Mucosa of descending colon (tissue), 3 donors: Measurements from ENCODE around the gene TSPAN31. TPM values are rescaled to one million over a fixed set of nuclear protein-coding genes. Genes with fewer than 3 reads are reported as not detected.

Source experiments
- ATAC-seq: fragments of 200-7000 bp; cut with Tn5 transposase; one replicate; pipeline ENCODE4 v1.9.1; 2020; ENCODE audit warnings: mild to moderate bottlenecking, moderate library complexity
- DNase-seq, 3 donors: peaks; one replicate each; pipeline ENCODE4 v3.0.0-alpha.2; 2020
- H3K36me3 ChIP-seq: fragments of 200-600 bp; one replicate; pipeline ENCODE4 v1.8.0; 2021; ENCODE audit warnings: low read depth, mild to moderate bottlenecking
- H3K4me1 ChIP-seq: fragments of 200-600 bp; one replicate; pipeline ENCODE4 v1.8.0; 2021; ENCODE audit warnings: low read depth, mild to moderate bottlenecking
- H3K4me3 ChIP-seq: fragments of 200-600 bp; one replicate; pipeline ENCODE4 v1.8.0; 2021; ENCODE audit warnings: mild to moderate bottlenecking
- H3K9me3 ChIP-seq: fragments of 200-600 bp; one replicate; pipeline ENCODE4 v1.8.0; 2021; ENCODE audit warnings: mild to moderate bottlenecking
- intact Hi-C, 2 donors: fragments of 100-400 bp; cut with DNase I in 1 of 2; cut with micrococcal nuclease in 1 of 2; formaldehyde crosslinking; loops; one replicate each; pipeline versions ENCODE4 v1.11.0 to v1.11.1; 2022; cut with DNase I, micrococcal nuclease
- total RNA-seq, 3 donors: library from RNA; stranded (reverse); fragmentation: NEBNext Ultra II Directional in 2 of 3; extraction: Animal tissue kit (Norgen Biotek cat#: 25700) in 2 of 3; gene quantifications; one replicate each; pipeline versions ENCODE4 v1.2.1 to v1.2.4, GENCODE V29; 2021 to 2023
- TF ChIP-seq, protein P1 (sequence below): fragments of 200-600 bp; IDR thresholded peaks from one replicate; pipeline ENCODE4 v1.8.0; 2022; ENCODE audit warnings: antibody characterized with exemption, mild to moderate bottlenecking
- donor health status: DM: no; HTN: no; CAD: no; lungs with moderate emphysema.
- donor health status: DM: no; HTN: no; CAD: no.
- donor health status: DM: no; HTN: yes; CAD: no.

The TSPAN31 gene
- total RNA-seq, 3 donors from 2014 or later = 29.2 to 39.8 (median 30.5) TPM

DNA sequence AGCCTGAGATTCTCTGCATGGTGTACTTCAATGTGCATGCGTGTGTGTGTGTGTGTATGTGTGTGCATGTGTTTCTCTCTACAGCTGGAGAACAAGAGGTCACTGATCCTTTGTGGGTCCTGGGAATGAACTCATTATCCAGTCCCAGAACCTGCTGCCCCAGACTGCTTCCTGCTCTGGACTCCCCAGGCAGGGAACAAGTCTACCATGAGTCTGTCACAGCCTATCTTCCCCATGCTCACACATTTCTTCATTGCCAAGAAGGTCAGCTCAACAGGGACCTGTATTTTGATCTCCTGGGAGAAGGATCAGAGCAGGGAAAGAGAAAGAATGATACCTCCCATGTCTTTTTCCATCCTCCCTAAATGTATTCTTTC is 3.4 kb upstream of the TSPAN31 start:
- H3K4me3 ChIP-seq = no peak overlapping the region
- intact Hi-C loops = no loop called here

DNA sequence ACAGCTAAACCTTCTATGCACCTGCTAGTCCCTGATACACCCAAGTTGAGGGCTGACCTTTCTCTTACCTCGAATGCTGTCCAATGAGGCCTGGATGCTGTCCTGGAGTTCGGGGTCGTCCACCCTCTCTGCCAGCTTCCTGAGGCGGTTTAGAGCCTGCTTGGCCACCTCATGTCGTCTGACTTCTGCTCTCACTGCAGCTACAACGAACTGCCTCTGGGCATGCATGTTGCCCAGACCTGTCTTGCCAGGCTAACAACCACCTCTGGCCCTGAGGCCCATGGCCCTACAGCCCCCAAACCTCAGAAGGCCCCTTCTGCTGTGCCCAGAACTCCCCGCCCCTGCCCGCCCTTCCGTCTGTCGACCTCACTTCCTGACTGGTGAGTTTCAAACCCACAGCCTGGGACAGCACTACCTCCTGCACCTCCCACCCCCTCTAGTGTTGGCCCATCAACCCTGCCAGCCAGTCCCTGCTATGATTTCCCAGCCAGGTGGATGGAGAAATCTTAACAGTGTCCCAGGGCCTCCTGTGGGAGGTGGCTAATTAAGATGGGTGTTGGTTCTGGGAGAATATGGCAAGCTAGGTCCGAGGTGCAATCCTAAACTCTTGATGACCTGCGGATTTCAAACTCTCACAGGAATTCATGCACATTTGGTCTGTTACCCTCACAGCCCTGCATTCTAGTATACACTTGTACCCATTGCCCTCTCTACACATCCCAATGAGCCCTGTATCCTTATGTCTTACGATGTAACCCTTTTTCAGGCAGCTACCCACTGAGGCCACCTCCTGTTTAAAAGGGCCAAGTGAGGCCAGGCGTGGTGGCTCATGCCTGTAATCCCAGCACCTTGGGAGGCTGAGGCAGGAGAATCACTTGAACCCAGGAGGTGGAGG is 2.7 kb upstream of the TSPAN31 start:
- peak; percentile 44 for ATAC-seq
- H3K36me3 ChIP-seq = no peaks in the 10 kb centered on the region
- intact Hi-C loops = no loop called here
- H3K9me3 ChIP-seq = no peaks in the 10 kb centered on the region
- DNase-seq = peak; percentile 60 to 83 (median 64)
- peaks cover 22% of the 10 kb centered on the region for H3K4me1 ChIP-seq
- H3K4me3 ChIP-seq = no peak overlapping the region
- TF ChIP-seq, protein P1, sequence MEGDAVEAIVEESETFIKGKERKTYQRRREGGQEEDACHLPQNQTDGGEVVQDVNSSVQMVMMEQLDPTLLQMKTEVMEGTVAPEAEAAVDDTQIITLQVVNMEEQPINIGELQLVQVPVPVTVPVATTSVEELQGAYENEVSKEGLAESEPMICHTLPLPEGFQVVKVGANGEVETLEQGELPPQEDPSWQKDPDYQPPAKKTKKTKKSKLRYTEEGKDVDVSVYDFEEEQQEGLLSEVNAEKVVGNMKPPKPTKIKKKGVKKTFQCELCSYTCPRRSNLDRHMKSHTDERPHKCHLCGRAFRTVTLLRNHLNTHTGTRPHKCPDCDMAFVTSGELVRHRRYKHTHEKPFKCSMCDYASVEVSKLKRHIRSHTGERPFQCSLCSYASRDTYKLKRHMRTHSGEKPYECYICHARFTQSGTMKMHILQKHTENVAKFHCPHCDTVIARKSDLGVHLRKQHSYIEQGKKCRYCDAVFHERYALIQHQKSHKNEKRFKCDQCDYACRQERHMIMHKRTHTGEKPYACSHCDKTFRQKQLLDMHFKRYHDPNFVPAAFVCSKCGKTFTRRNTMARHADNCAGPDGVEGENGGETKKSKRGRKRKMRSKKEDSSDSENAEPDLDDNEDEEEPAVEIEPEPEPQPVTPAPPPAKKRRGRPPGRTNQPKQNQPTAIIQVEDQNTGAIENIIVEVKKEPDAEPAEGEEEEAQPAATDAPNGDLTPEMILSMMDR = no peak

More for the DNA sequence above, 3.4 kb upstream of the TSPAN31 start:
- TF ChIP-seq, protein P1 = no peak
- Histone ChIP-seq H3K9me3 (no peaks in the 10 kb centered on the region), H3K4me1 (peaks cover 22% of the 10 kb centered on the region), H3K36me3 (no peaks in the 10 kb centered on the region)
- ATAC-seq (no peak), DNase-seq (no peak)

DNA sequence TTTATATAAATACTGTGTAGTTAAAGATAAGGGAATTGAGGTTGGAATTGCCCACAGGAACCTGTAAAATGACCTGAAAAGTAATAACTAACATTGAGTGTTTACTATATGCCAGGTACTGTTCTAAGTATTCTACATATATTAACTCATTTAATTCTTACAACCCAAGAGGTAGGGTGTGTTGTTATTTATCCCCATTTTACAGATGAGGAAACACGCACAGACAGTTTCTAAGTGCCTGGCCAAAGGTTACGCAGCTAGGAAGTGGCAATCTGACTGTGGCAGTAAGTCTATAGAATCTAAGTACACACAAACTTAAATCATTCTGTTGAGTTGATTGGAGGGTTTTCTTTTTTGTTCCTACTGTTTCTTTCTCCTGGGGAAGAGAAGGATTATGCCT is 1.1 kb upstream of the TSPAN31 start:
- Histone ChIP-seq H3K9me3 (no peaks in the 10 kb centered on the region), H3K4me1 (peaks cover 7% of the 10 kb centered on the region), H3K4me3 (no peak overlapping the region), H3K36me3 (no peaks in the 10 kb centered on the region)
- intact Hi-C loops = no loop called here
- TF ChIP-seq, protein P1 = no peak
- DNase-seq (no peak), ATAC-seq (no peak)

DNA sequence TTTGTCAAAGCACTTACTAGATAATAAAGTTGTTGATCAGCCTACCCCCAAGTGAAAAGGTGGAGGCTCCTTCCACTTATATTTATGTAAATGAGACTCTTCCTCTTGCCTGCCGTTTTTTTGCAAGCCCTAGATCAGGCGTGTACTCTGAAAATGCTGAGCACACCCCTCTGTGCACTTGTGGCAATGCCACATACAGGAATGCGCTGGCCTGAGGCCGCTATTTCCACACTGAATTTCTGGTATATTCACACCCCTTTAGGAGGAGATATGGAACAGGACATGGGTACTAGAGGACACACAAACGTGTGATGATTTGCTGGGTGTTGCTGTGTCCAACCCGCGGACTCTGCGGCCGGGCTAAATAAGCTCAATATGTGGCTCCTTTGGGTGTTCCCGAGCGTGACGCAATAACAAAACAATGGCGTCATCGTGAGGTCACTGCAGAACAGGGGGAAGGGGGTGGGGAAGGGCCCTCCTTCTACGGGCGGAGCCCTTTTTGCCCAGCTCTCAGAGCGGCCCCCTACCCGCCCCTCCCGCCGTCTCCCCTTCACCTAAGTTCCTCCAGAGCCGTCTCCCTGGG is 554 bp upstream of the TSPAN31 start:
- Histone ChIP-seq H3K4me3 (peak overlapping the region; percentile 70), H3K9me3 (no peaks in the 10 kb centered on the region), H3K4me1 (peaks cover 7% of the 10 kb centered on the region), H3K36me3 (no peaks in the 10 kb centered on the region)
- ATAC-seq (peak; percentile 68), DNase-seq (peak; percentile 79 to 84 (median 84))
- intact Hi-C loops = no loop called here
- TF ChIP-seq, protein P1 = no peak

DNA sequence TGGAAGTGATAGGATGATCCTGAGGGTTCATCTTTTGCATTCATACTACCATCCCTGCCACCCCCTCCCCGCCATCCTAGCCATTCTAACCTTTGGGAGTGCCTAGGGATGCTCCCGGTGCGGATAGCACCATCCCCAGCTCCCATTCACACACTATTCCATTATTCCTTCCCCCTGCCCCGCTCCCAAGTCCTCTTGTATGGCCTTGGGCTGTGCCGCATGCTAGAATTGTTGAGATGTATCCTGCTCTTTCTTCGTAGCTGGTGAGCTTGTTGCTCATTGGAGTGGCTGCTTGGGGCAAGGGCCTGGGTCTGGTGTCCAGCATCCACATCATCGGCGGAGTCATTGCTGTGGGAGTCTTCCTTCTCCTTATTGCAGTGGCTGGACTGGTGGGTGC is 644 bp downstream of the TSPAN31 start:
- intact Hi-C loops = no loop called here
- Histone ChIP-seq H3K9me3 (no peaks in the 10 kb centered on the region), H3K4me1 (peaks cover 7% of the 10 kb centered on the region), H3K36me3 (no peaks in the 10 kb centered on the region), H3K4me3 (peak overlapping the region; percentile 70)
- DNase-seq (peak in 1 of 3 donors; percentile 31), ATAC-seq (peak; percentile 1)
- TF ChIP-seq, protein P1 = no peak
